Suppressor macrophage treated with lipopolysaccharide for 4 hours (primary cell): ENCODE measurements around the gene TYK2.
A peak's percentile ranks its signal among the peaks of the same experiment; 100 is the strongest.
"Not testable (repeated sequence)": the region's sequence is repeated elsewhere in the genome, so short reads cannot be mapped to it uniquely, and the experiment has no call there.

Experiments used
- DNase-seq: peaks from one replicate; pipeline ENCODE4 v3.0.0-alpha.2; 2020

TYK2 gene

DNA sequence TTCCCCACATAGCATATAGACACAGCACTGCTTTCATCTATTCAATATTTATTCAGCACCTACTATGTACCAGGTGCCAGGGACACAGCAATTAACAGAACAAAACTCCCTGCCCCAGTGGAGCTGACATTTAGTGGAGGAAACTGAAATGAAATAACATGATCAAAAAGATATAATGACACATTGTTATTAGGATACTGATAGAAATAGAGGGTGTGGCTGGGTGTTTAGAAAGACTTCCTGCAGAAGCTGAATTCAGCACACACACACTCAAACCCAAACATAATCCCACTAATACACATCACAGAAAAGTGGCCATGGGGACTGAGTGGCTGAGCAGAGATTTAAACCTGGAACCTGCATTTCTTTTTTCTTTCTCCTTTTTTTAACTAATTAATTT, 26.7 kb upstream of the TYK2 start:
- peak; percentile 51 for DNase-seq

DNA sequence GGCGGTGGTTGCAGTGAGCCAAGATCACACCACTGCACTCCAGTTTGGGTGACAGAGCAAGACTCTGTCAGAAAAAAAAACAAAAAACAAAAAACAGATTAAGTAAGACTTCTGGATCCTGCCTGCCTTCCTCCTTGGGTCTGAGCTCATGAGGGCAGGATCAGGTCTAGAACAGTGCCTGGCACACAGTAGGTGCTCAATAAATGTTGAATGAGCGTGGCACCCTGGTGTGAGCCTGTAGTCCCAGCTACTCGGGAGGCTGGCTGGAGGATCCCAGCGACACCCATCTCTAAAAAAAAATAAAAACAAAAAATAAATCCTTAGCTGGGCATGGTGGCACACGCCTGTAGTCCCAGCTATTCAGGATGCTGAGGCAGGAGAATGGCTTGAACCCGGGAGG, 25.8 kb upstream of the TYK2 start:
- DNase-seq = peak; percentile 16

GRCh38 chr19:10404888-10405820, 24.8 kb upstream of the TYK2 start:
- DNase-seq = peak; percentile 82

DNA sequence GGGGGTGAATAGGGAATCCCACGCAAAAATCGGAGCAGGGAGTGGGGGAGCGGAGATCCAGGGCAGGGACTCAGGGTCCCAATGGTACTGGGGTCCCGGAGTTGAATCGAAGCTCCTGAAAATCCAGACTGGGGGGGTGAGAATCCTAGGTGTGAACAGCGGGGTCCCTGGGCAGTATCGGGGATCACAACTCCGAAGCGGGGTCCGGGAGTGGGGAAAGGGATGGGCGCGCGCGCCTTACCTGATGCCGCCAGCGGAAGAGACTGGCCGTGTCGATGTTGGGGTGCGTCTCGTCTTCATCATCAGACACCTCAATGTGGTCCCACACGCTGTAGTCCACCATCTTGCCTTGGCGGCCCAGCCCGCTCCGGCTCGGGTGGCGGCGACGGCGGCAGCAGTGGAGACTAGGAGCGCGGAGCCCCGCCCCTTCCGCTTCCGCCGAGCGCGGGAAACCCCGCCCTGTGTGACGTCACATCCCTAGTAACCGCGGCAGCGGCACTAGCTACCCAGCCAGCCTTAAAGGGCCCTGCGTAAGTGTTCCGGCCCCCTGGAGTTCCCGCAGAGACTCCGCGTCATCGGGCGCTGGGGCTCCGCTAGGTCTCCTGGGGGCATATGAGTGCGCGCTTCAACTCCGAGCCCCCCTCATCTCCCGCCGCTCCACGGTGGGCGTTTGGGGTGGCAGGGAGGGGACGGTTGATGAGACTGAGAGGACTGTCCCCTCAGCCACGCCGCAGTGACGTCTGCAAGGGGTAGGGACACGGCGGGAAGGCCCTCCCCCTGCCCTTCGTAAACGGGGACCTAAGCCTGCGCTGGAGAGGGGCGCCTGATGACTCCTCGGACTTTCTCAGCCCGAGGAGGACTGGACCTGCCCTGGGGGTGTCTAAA, 23.0 kb upstream of the TYK2 start, which contains the start of gene CDC37:
Gene CDC37 (minus strand): TSS at position 406 of the 885 bp plus-strand sequence. CDS start 63 bp downstream, at position 343.
- DNase-seq = peak; percentile 99

DNA sequence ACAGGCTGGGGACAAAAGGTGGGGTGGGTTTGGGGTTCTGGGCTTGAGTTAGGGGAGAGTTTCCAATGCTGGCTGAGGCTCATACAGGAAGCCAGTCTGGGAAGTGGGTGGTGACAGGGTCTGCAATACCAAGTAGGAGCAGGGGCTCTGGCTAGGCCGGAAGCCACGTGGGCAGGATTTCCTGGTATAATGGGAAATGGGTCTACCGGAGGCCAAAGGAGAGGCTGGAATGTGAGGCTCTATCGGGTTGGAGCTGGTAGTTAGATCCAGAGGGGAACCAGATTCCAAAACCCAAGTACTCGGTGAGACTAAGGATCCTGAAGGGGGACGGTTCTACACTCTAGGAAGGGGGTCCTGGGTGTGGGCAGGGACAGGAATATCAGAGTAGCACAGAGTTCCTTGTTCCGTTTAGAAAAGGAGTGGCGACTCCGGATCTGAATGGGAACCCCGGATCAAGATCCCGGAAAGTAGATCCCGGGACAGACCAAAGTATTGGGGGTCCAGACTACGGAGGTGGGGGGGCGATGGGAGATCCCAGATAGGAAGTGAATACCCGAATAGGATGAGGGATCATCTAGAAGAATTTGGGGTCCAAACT, 22.2 kb upstream of the TYK2 start:
- DNase-seq = peak; percentile 43

DNA sequence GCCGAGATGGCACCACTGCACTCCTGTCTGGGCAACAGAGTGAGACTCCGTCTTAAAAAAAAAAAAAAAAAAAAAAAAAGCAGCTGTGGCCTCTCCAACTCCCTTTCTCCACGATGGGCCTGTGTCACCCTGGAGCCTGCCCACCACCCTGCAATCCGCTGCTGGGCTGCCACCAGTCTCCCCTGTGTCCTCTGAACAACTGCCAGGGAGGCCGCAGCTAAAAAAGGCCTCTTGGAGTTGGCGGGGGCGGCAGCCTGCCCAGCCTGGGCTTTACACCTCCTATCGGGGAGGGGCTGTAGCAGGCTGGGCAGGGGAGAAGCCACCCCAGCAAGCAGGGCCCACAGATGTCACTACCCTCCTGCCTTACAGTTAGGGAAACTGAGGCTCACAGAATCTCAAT, 19.5 kb upstream of the TYK2 start:
- DNase-seq = no peak

DNA sequence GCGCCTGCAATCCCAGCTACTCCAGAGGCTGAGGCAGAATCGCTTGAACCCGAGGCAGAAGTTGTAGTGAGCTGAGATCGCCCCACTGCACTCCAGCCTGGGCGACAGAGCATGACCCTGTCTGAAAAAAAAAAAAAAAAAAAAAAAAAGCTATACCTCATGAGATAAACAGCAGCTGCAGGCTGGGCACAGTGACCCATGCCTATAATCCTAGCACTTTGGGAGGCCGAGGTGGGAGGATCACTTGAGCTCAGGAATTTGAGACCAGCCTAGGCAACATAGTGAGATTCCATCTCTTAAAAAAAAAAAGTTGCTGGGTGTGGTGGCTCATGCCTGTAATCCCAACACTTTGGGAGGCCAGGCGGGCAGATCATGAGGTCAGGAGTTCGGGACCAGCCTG, 19.0 kb upstream of the TYK2 start:
- DNase-seq = not testable (repeated sequence)

DNA sequence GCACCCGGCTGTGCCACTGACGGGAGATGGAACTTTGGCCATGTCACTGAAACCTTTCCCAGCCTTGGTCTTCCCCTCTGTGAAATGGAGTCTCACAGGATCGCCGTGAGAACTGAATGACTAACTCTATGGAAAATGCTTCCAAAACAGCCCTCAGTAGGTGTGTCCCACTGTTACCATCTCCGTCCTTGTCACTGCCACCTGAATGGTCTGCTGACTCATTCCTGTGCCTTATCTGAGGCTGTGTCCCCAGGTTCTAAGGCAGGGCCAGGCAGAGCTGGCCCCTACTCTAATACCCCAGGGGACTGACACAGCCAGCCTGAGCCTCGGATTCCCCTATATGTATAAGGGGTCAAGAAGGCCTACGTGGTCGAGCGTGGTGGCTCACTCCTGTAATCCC, 18.4 kb upstream of the TYK2 start:
- no peak for DNase-seq

DNA sequence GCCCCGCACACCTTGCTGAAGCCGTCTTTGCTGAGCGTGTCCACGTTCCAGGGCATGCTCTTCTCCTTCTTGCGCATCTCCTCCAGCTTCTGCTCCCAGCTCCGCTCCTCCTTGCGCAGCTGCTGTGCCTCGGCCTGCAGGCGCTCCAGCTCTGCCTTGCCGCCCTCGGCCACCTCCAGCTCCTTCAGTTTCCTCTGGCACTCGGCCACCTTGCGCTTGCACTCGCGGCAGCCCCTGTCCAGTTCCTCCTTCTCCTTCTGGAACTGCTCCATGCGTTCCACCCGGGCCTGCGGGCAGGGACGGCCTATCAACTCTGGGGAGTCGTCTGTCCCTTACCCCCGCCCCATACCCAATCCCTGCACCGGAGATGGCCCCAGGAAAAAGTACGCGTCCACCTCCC, 15.5 kb upstream of the TYK2 start:
- DNase-seq = no peak

- no peak for DNase-seq
These were observed 15.1 kb upstream of the TYK2 start for GRCh38 chr19:10395436-10395835.

DNA sequence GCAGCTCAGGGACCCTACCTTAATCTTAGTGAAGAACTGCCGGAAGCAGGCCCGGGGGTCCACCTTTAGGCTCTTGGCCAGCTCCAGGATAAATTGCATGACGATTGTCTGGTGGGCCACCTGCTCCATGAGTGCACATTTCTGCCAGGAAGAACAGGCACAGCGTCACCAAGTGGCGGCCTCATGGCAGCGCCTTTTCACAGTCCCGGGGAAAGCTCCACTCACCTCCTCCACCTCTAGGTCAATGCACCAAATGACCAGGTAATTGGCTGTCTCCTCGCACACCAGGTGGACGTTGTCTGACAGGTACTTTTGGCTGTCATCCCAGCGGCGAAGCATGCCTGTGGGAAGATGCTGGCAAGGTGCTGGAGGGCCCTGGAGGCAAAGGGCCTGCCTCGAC, 14.6 kb upstream of the TYK2 start:
- DNase-seq = no peak

- DNase-seq = no peak
These were observed 12.8 kb upstream of the TYK2 start for GRCh38 chr19:10393137-10393536.

DNA sequence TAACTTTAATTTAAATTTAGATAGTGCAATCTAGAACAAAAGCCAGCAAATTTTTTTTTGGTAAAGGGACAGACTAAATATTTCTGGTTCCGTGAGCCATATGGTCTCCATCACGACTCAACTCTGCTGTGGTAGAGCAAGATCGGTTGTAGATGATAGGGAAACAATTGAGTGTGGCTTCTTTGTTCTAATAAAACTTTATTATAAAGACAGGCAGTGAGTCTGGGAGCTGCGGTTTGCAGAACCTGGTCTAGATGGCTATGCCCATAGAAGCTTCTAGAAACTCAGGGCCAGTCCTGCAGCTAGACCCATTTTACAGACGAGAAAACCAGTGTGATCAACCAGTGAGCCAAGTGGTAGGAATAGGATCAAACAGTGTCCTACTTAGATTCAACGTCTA, 11.7 kb upstream of the TYK2 start:
- no peak for DNase-seq

DNA sequence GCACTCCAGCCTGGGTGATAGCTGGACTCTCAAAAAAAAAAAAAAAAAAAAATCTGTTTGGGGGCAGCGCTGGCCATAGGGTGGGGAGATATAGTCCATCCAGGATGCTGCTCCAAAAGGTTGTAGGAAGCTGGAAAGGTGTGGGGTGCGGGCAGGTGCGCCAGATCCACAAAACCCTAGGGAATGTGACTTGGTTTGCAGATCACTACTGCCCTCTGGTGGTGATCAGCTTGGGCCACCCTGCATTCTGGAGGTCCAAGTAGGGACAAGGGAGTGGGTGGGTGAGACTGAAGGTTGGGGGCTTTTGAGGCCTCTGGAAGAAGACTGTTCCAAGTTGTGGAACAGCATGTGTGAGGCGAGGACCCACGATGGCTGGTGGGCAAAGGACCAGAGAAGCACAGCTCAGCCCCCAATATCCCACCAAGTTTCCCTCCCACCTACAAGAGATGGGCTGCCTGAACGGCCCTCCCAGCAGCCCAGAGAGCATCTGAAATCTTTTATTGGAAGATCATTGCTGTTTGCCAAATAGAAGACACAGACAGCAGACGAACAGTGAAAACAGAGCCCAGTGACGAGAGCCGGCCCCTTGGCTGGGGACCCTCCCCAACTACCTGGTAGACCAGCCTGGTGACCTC, 10.4 kb upstream of the TYK2 start:
- peak; percentile 74 for DNase-seq

DNA sequence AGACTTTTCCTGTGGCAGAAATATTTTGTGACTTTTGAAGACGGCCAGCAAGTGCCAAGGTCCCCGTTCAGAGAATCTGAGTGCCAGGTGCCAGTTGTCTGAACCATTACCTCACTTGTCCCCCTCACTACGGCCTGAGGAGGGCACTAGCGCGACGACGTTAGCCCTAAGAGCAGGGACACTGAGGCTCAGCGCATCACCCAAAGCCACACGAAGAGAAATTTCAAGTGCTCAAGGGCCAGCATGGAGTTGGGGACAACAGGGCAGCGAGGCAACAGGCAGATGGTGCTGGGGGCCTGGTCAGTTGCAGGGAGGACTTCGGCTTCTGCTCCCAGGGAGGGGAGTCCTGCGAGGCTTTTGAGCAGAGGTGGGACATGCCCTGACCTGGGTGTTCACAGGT, 9.5 kb upstream of the TYK2 start:
- DNase-seq = no peak

DNA sequence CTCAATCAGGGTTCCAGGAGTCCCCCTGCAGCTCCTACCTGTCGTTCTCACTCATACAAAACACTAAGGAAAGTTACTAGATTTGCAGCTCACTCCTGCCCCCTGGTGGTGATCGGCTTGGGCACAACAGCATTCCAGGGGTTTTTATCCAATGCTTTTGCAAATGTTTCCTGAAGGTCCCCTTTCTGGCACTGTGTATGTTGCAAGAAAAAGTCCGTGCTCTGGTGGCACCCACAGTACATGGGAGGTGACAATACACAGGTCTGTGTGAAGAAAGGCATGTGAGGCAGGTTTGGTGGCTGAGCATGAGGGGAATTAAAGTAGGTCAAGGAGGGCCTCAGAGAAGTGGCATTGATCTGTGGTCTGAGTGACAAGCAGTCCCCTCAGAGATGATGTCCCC, 8.6 kb upstream of the TYK2 start:
- peak; percentile 88 for DNase-seq

DNA sequence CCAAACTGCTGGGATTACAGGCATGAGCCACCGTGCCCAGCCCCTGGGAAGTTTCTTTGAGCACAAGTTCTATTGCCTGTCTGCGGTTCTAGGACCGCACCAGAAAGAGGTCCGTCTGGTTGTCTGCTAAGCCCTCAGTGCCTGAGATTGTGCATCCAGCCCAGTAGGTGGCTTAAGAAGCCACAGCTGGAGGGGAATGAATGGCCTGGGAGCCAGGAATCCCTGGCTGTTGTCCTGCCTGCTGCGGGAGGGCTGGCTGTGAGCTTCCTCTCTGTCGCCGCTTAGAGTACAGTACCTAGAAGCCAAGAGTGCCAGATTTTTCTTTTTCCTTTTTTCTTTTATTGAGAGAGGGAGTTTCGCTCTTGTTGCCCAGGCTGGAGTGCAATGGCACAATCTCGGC, 4.2 kb upstream of the TYK2 start:
- no peak for DNase-seq

- DNase-seq = not testable (repeated sequence)
These were observed 2.8 kb upstream of the TYK2 start for GRCh38 chr19:10383223-10383499.

DNA sequence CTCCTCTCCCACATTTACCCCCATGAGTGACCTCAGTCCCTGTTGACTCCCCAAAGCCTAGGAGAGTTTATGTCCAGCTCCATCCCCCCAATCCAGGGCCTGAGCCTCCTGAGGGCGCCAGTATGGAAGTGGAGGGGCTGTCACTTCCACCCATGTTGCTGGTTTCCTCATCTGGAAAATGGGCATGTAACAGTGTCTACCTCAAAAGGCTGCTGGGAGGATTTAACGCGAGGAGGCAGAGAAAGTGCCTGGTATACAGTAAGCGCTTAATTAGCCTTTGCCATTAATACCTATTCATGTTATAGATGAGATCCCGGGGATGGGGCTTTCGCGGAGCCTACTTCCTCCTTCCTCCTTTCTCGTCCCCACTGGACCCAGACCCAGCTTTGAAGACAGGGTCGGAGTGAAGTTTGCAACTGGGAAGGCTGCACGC, 476 bp downstream of the TYK2 start:
- no peak for DNase-seq

- peak; percentile 11 for DNase-seq
These were observed 2.2 kb downstream of the TYK2 start for GRCh38 chr19:10378124-10378523.

- not testable (repeated sequence) for DNase-seq
These were observed 3.2 kb downstream of the TYK2 start for GRCh38 chr19:10377140-10377640.

DNA sequence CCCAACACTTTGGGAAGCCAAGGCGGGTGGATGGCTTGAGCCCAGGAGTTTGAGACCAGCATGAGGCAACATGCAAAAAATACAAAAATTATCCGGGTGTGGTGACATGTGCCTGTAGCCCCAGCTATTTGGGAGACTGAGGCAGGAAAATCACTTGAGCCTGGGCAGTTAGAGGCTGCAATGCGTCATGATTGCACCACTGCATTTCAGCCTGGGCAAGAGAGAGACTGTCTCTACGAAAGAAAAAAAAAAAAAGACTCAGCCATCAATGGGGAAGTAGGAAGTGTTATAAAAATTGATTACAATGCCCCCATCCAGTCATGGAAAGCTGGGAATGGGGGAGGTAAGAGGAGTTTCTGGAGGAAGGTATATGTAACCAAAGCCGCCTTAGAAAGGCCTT, 5.4 kb downstream of the TYK2 start:
- peak; percentile 41 for DNase-seq

GRCh38 chr19:10372690-10373089, 7.7 kb downstream of the TYK2 start:
- DNase-seq = peak; percentile 76
